ENCODE measurements around the gene FURIN.

Gene FURIN

DNA sequence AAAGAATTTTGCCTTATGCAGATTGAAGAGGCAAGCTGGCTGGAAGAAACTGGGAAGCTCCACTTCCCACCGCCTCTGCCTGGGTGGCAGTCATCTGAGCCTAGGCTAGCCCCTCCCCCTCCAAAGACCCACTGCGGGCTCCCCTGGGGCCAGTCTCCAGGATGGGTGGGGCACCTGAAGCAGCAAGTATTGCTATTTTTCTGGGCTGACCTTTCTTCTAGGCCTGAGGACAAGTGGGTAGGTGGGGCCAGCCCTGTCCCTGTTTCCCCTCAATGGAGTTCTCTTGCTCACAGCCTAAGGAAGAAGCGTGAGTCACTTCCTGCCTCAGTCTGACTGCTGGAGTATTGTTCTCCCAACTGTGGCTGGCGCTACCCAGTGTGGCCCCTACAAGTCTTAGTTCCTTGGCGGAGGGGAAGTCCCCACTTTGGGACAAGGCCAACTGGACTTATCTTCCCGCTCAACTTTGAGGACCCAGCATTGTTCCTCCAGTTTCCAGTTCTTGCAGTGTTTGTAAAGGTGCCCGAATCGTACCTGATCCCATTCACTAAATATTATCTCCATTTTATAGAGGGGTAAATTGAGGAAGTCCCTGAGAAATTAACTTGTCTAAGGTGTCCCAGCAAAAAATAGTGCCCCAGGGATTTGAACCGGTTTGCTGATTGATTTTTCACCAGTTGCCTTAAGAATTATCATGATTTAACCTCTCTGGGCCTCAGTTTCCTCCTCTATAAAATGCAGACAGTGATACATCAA lies 1.4 kb downstream of the FURIN start (continued):
- TF ChIP-seq, protein P1, sequence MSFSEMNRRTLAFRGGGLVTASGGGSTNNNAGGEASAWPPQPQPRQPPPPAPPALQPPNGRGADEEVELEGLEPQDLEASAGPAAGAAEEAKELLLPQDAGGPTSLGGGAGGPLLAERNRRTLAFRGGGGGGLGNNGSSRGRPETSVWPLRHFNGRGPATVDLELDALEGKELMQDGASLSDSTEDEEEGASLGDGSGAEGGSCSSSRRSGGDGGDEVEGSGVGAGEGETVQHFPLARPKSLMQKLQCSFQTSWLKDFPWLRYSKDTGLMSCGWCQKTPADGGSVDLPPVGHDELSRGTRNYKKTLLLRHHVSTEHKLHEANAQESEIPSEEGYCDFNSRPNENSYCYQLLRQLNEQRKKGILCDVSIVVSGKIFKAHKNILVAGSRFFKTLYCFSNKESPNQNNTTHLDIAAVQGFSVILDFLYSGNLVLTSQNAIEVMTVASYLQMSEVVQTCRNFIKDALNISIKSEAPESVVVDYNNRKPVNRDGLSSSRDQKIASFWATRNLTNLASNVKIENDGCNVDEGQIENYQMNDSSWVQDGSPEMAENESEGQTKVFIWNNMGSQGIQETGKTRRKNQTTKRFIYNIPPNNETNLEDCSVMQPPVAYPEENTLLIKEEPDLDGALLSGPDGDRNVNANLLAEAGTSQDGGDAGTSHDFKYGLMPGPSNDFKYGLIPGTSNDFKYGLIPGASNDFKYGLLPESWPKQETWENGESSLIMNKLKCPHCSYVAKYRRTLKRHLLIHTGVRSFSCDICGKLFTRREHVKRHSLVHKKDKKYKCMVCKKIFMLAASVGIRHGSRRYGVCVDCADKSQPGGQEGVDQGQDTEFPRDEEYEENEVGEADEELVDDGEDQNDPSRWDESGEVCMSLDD (tag by site-specific recombination; IDR thresholded peaks at IDR 0.05): no peak
- TF ChIP-seq ZNF354C (tag by site-specific recombination; IDR thresholded peaks at IDR 0.05; ENCODE audit: borderline replicate concordance, low read depth): no peak
- no peak for TF ChIP-seq BCL11A (tag by site-specific recombination; IDR thresholded peaks at IDR 0.05; ENCODE audit: low read depth)
- TF ChIP-seq, protein P2, sequence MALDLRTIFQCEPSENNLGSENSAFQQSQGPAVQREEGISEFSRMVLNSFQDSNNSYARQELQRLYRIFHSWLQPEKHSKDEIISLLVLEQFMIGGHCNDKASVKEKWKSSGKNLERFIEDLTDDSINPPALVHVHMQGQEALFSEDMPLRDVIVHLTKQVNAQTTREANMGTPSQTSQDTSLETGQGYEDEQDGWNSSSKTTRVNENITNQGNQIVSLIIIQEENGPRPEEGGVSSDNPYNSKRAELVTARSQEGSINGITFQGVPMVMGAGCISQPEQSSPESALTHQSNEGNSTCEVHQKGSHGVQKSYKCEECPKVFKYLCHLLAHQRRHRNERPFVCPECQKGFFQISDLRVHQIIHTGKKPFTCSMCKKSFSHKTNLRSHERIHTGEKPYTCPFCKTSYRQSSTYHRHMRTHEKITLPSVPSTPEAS (tag by site-specific recombination; IDR thresholded peaks at IDR 0.05): no peak
- no peak for TF ChIP-seq ZNF19 (tag by site-specific recombination; IDR thresholded peaks at IDR 0.05; ENCODE audit: low read depth)
- TF ChIP-seq, protein P3, sequence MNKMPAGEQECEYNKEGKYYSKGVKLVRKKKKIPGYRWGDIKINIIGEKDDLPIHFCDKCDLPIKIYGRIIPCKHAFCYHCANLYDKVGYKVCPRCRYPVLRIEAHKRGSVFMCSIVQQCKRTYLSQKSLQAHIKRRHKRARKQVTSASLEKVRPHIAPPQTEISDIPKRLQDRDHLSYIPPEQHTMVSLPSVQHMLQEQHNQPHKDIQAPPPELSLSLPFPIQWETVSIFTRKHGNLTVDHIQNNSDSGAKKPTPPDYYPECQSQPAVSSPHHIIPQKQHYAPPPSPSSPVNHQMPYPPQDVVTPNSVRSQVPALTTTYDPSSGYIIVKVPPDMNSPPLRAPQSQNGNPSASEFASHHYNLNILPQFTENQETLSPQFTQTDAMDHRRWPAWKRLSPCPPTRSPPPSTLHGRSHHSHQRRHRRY (tag by site-specific recombination; IDR thresholded peaks at IDR 0.05): no peak
- no peak for TF ChIP-seq ZNF558 (tag by site-specific recombination; IDR thresholded peaks at IDR 0.05)
- TF ChIP-seq, protein P4, sequence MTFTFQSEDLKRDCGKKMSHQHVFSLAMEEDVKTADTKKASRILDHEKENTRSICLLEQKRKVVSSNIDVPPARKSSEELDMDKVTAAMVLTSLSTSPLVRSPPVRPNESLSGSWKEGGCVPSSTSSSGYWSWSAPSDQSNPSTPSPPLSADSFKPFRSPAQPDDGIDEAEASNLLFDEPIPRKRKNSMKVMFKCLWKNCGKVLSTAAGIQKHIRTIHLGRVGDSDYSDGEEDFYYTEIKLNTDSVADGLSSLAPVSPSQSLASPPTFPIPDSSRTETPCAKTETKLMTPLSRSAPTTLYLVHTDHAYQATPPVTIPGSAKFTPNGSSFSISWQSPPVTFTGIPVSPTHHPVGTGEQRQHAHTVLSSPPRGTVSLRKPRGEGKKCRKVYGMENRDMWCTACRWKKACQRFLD (tag by site-specific recombination; IDR thresholded peaks at IDR 0.05): no peak
- peak; percentile 48 for TF ChIP-seq ZXDB (tag by site-specific recombination; IDR thresholded peaks at IDR 0.05)
- no peak for TF ChIP-seq ZNF76 (tag by site-specific recombination; IDR thresholded peaks at IDR 0.05; ENCODE audit: borderline replicate concordance, low read depth)
- no peak for TF ChIP-seq ZNF202 (tag by site-specific recombination; IDR thresholded peaks at IDR 0.05; ENCODE audit: borderline replicate concordance)
- TF ChIP-seq ZNF184 (tag by site-specific recombination; IDR thresholded peaks at IDR 0.05): no peak
- TF ChIP-seq, protein P5, sequence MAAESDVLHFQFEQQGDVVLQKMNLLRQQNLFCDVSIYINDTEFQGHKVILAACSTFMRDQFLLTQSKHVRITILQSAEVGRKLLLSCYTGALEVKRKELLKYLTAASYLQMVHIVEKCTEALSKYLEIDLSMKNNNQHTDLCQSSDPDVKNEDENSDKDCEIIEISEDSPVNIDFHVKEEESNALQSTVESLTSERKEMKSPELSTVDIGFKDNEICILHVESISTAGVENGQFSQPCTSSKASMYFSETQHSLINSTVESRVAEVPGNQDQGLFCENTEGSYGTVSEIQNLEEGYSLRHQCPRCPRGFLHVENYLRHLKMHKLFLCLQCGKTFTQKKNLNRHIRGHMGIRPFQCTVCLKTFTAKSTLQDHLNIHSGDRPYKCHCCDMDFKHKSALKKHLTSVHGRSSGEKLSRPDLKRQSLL (tag by site-specific recombination; IDR thresholded peaks at IDR 0.05): no peak
- TF ChIP-seq, protein P6, sequence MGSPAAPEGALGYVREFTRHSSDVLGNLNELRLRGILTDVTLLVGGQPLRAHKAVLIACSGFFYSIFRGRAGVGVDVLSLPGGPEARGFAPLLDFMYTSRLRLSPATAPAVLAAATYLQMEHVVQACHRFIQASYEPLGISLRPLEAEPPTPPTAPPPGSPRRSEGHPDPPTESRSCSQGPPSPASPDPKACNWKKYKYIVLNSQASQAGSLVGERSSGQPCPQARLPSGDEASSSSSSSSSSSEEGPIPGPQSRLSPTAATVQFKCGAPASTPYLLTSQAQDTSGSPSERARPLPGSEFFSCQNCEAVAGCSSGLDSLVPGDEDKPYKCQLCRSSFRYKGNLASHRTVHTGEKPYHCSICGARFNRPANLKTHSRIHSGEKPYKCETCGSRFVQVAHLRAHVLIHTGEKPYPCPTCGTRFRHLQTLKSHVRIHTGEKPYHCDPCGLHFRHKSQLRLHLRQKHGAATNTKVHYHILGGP (tag by site-specific recombination; IDR thresholded peaks at IDR 0.05): no peak
- no peak for TF ChIP-seq ZBTB7A (tag by site-specific recombination; IDR thresholded peaks at IDR 0.05; ENCODE audit: low read depth)
- TF ChIP-seq ZNF423 (tag by site-specific recombination; IDR thresholded peaks at IDR 0.05): peak; percentile 93
- TF ChIP-seq, protein P7, sequence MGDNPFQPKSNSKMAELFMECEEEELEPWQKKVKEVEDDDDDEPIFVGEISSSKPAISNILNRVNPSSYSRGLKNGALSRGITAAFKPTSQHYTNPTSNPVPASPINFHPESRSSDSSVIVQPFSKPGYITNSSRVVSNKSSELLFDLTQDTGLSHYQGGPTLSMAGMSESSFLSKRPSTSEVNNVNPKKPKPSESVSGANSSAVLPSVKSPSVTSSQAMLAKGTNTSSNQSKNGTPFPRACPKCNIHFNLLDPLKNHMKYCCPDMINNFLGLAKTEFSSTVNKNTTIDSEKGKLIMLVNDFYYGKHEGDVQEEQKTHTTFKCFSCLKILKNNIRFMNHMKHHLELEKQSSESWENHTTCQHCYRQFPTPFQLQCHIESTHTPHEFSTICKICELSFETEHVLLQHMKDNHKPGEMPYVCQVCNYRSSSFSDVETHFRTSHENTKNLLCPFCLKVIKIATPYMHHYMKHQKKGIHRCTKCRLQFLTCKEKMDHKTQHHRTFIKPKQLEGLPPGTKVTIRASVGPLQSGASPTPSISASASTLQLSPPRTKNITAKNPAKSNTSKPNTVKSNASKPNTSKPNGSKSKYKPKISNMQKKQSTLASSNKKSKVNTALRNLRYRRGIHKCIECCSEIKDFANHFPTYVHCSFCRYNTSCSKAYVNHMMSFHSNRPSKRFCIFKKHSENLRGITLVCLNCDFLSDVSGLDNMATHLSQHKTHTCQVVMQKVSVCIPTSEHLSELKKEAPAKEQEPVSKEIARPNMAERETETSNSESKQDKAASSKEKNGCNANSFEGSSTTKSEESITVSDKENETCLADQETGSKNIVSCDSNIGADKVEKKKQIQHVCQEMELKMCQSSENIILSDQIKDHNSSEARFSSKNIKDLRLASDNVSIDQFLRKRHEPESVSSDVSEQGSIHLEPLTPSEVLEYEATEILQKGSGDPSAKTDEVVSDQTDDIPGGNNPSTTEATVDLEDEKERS (tag by site-specific recombination; IDR thresholded peaks at IDR 0.05): no peak
- no peak for TF ChIP-seq ZNF174 (tag by site-specific recombination; IDR thresholded peaks at IDR 0.05)
- TF ChIP-seq ZNF658 (tag by site-specific recombination; IDR thresholded peaks at IDR 0.05): no peak
- TF ChIP-seq ZFP69B (tag by site-specific recombination; IDR thresholded peaks at IDR 0.05): peak; percentile 93
- TF ChIP-seq ZNF768 (tag by site-specific recombination; IDR thresholded peaks at IDR 0.05): no peak
- no peak for TF ChIP-seq HOXD13 (CRISPR knock-in tag; IDR thresholded peaks at IDR 0.05; ENCODE audit: borderline replicate concordance)
- TF ChIP-seq, protein P8, sequence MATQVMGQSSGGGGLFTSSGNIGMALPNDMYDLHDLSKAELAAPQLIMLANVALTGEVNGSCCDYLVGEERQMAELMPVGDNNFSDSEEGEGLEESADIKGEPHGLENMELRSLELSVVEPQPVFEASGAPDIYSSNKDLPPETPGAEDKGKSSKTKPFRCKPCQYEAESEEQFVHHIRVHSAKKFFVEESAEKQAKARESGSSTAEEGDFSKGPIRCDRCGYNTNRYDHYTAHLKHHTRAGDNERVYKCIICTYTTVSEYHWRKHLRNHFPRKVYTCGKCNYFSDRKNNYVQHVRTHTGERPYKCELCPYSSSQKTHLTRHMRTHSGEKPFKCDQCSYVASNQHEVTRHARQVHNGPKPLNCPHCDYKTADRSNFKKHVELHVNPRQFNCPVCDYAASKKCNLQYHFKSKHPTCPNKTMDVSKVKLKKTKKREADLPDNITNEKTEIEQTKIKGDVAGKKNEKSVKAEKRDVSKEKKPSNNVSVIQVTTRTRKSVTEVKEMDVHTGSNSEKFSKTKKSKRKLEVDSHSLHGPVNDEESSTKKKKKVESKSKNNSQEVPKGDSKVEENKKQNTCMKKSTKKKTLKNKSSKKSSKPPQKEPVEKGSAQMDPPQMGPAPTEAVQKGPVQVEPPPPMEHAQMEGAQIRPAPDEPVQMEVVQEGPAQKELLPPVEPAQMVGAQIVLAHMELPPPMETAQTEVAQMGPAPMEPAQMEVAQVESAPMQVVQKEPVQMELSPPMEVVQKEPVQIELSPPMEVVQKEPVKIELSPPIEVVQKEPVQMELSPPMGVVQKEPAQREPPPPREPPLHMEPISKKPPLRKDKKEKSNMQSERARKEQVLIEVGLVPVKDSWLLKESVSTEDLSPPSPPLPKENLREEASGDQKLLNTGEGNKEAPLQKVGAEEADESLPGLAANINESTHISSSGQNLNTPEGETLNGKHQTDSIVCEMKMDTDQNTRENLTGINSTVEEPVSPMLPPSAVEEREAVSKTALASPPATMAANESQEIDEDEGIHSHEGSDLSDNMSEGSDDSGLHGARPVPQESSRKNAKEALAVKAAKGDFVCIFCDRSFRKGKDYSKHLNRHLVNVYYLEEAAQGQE (tag by site-specific recombination; IDR thresholded peaks at IDR 0.05): no peak
- peak; percentile 92 for TF ChIP-seq SP2 (tag by site-specific recombination; IDR thresholded peaks at IDR 0.05)

Data from HEK293 (cell line).